Esophagus muscularis mucosa (tissue), 4 donors: ENCODE results near the gene RIMS3. TPM values are rescaled to one million over a fixed set of nuclear protein-coding genes. Genes with fewer than 3 reads are reported as not detected.

Experiments used
- DNase-seq: peaks from one replicate; pipeline ENCODE4 v3.0.0-alpha.2; 2017; ENCODE audit errors: extremely low spot score
- H3K27ac ChIP-seq, 4 donors: fragments of 200-600 bp; sonication (generic); replicated peaks in 1 of 4; 1 replicate in 3 of 4; 2 replicates in 1 of 4; pipeline ENCODE4 v1.5.1; 2016 to 2019; ENCODE audit warnings: mild to moderate bottlenecking in 1 of 4
- H3K27me3 ChIP-seq, 4 donors: fragments of 200-600 bp; sonication (generic); one replicate each; pipeline versions ENCODE4 v1.5.1 to v1.6.0; 2016 to 2019
- H3K36me3 ChIP-seq, 4 donors: fragments of 200-600 bp; sonication (generic); one replicate each; pipeline ENCODE4 v1.5.1; 2016 to 2019
- H3K4me1 ChIP-seq, 4 donors: fragments of 200-600 bp; sonication (generic); one replicate each; pipeline ENCODE4 v1.5.1; 2016 to 2019
- H3K4me3 ChIP-seq, 4 donors: fragments of 200-600 bp; sonication (generic); 1 replicate in 2 of 4; 2 replicates in 2 of 4; pipeline ENCODE4 v1.5.1; 2016 to 2019; ENCODE audit warnings: mild to moderate bottlenecking in 4 of 4, moderate library complexity in 1 of 4
- H3K9me3 ChIP-seq, 4 donors: fragments of 200-600 bp; sonication (generic); 1 replicate in 3 of 4; 2 replicates in 1 of 4; pipeline ENCODE4 v1.5.1; 2016 to 2019
- EP300 ChIP-seq: sonication (generic); formaldehyde crosslinking; IDR thresholded peaks from one replicate; pipeline ENCODE4 v1.6.1; 2017; ENCODE audit warnings: antibody characterized with exemption
- POLR2A ChIP-seq: fragments of 450-650 bp; IDR thresholded peaks from one replicate; pipeline ENCODE4 v1.6.1; 2017; ENCODE audit warnings: antibody characterized with exemption, moderate library complexity, mild to moderate bottlenecking, low read depth
- POLR2AphosphoS5 ChIP-seq, 2 donors: sonication (generic); formaldehyde crosslinking; IDR thresholded peaks; one replicate each; pipeline ENCODE4 v1.6.1; 2017; ENCODE audit warnings: antibody characterized with exemption in 2 of 2
- WGBS: methylation state at CpG from one replicate; pipeline ENCODE4 v1.1.5; 2018; 5-methylcytosine and 5-hydroxymethylcytosine counted together
- intact Hi-C: fragments of 100-400 bp; cut with DNase I; formaldehyde crosslinking; loops from one replicate; pipeline ENCODE4 v1.15.1; 2023
- total RNA-seq, 4 donors: library from RNA; depleted of rRNA; stranded (reverse); fragments of >200 nt; gene quantifications; one replicate each; pipeline versions ENCODE4 v1.1.0 to v1.2.1, GENCODE V29; 2016
- TF ChIP-seq, protein P1 (sequence below), 3 experiments: fragments of 200-600 bp in 2 of 3; fragments of 450-650 bp in 1 of 3; sonication (generic) in 2 of 3; IDR thresholded peaks; one replicate each; pipeline ENCODE4 v1.5.1; 2017 to 2019; ENCODE audit warnings: antibody characterized with exemption in 3 of 3, mild to moderate bottlenecking in 2 of 3, moderate library complexity in 1 of 3

The RIMS3 gene
- total RNA-seq, 4 donors from 2014 or later: 5.4 to 15.7 (median 9.2) TPM

DNA sequence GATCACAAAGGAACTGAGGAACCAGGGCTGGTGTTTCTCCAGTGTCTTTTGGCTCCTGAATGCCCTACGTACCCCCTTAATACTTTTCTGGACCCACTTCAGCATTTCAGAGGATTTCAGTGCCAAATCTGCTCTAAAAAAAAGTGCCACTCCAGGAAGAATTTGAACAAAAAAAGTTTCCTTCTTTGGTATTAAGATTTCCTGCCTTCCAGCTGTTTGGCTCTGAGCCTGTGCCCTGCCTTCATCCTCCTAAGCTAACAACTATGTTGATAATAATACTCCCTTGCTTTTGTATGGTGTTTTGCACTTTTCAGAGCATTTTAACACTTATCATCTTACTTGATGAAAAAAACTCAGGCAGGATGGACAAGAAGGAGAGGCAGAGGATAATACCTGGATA, 11.0 kb upstream of the RIMS3 start:
- 38% methylated on average over 1 of the region's 1 CpG for WGBS
- no peak overlapping the region for H3K27ac ChIP-seq
- H3K4me1 ChIP-seq: peaks cover 0 to 7% (median 3%) of the 10 kb centered on the region in 4 donors
- no peaks in the 10 kb centered on the region for H3K27me3 ChIP-seq
- DNase-seq: no peak
- H3K36me3 ChIP-seq: no peaks in the 10 kb centered on the region
- TF ChIP-seq POLR2A: no peak
- TF ChIP-seq EP300: no peak
- no peak for TF ChIP-seq POLR2AphosphoS5 (IDR thresholded peaks at IDR 0.05)
- TF ChIP-seq, protein P1, sequence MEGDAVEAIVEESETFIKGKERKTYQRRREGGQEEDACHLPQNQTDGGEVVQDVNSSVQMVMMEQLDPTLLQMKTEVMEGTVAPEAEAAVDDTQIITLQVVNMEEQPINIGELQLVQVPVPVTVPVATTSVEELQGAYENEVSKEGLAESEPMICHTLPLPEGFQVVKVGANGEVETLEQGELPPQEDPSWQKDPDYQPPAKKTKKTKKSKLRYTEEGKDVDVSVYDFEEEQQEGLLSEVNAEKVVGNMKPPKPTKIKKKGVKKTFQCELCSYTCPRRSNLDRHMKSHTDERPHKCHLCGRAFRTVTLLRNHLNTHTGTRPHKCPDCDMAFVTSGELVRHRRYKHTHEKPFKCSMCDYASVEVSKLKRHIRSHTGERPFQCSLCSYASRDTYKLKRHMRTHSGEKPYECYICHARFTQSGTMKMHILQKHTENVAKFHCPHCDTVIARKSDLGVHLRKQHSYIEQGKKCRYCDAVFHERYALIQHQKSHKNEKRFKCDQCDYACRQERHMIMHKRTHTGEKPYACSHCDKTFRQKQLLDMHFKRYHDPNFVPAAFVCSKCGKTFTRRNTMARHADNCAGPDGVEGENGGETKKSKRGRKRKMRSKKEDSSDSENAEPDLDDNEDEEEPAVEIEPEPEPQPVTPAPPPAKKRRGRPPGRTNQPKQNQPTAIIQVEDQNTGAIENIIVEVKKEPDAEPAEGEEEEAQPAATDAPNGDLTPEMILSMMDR (IDR thresholded peaks at IDR 0.05): no peak
- no peaks in the 10 kb centered on the region for H3K9me3 ChIP-seq
- H3K4me3 ChIP-seq: no peak overlapping the region
- intact Hi-C loops: no loop called here

DNA sequence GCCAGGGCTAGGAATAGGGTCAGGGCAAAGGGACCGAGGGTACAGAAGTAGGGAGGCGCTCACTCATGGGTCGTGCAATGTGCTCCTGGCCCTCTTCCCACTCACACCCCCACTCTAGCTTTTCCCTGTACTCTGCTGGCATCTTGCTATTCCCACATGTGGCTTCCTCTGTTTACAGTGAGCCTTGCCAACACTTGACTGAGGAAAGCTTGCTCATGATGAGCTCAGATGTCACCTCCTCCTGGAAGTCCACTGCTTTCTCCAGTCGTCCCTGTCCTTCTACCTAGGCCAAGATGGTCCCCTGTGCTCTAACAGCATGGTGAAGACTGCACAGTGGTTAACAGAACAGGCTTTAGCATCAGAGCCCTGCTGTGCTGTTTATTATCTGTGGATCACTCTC, 8.0 kb upstream of the RIMS3 start:
- no peak for TF ChIP-seq EP300
- no peak for TF ChIP-seq POLR2A
- TF ChIP-seq, protein P1 (IDR thresholded peaks at IDR 0.05): no peak
- no peak for TF ChIP-seq POLR2AphosphoS5 (IDR thresholded peaks at IDR 0.05)
- 82% methylated on average over 4 of the region's 4 CpGs for WGBS
- Histone ChIP-seq H3K4me1 (peaks cover 2 to 15% (median 11%) of the 10 kb centered on the region in 4 donors), H3K27me3 (no peaks in the 10 kb centered on the region), H3K4me3 (no peak overlapping the region), H3K27ac (no peak overlapping the region), H3K36me3 (no peaks in the 10 kb centered on the region), H3K9me3 (no peaks in the 10 kb centered on the region)
- intact Hi-C loops: no loop called here
- DNase-seq: no peak

DNA sequence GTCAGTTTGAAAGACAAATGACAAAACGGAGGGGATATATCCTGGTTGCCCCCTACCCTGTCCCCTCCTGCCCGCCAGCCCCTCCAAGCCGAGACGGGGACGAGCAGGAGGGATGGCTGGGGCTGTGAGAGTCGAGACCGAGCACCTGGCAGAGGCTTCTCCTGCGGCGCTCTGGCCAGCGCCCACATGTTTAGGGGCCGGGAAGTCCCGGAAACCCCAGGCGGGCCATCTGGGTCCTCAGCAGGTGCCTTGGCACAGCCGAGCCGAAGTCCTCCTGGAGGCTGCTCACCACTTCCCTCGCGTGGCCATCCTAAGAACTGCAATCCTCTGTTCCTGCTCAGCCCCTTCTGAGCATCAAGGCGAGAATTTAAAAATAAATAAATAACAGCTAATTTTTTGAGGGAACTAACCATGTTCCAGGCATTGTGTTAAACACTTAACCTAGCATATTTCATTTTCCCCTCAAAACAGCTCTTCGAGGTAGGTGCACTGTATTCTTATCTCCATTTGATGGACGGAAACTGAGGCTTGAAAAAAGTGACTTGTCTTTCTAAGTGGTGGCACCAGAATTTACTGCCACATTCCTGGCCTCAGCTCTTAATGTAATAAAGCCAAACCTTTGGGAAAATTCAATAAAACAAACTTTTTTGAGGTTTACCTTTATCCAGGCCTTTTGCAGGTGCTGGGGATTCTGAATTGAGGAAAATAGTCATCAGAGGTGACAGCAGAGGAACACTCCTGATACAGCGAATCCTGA, 3.5 kb upstream of the RIMS3 start:
- peaks cover 11 to 37% (median 33%) of the 10 kb centered on the region in 4 donors for H3K4me1 ChIP-seq
- no peaks in the 10 kb centered on the region for H3K36me3 ChIP-seq
- H3K27ac ChIP-seq: no peak overlapping the region
- WGBS: 15% methylated on average over 17 of the region's 21 CpGs
- TF ChIP-seq, protein P1 (IDR thresholded peaks at IDR 0.05): peak; percentile 91 to 99 (median 94)
- TF ChIP-seq POLR2AphosphoS5 (IDR thresholded peaks at IDR 0.05): peak in 1 of 2 donors; percentile 41
- no peak for TF ChIP-seq POLR2A
- no peaks in the 10 kb centered on the region for H3K27me3 ChIP-seq
- H3K4me3 ChIP-seq: peak overlapping the region; percentile 17 to 48 (median 31)
- no peaks in the 10 kb centered on the region for H3K9me3 ChIP-seq
- intact Hi-C loops: loop anchor here (5.0 kb wide), 2 partner anchors 52 to 178 kb away; no protein-coding TSS in a partner anchor
- no peak for DNase-seq

DNA sequence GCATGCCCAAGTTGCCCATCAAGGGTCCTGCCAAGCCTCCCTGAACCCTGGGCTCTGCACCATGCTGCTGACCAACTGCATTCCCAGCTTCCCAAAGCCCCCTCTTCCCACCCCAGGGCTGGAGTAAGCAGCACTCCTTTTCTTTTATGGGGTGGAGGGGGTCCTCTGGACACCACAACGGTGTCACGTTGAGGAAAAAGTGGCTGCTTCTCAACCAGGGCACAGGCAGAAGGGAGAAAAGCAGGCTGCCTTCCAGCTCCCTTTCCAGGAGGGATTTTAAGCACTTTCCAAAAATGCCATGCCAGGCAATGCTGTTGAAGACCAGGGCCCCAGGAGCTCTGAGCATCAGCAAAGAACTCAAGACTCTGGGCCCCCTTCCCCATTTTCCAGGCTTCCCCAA, 691 bp downstream of the RIMS3 start:
- Histone ChIP-seq H3K36me3 (no peaks in the 10 kb centered on the region), H3K4me1 (peaks cover 11 to 52% (median 40%) of the 10 kb centered on the region in 4 donors), H3K27me3 (no peaks in the 10 kb centered on the region), H3K9me3 (no peaks in the 10 kb centered on the region), H3K27ac (peak overlapping the region in 3 of 4 donors; percentile 71 to 75 (median 75)), H3K4me3 (peak overlapping the region; percentile 67 to 83 (median 74))
- WGBS: 42% methylated on average over 2 of the region's 2 CpGs
- intact Hi-C loops: loop anchor here (5.0 kb wide), 2 partner anchors 47 to 183 kb away; no protein-coding TSS in a partner anchor
- no peak for DNase-seq
- no peak for TF ChIP-seq POLR2A

DNA sequence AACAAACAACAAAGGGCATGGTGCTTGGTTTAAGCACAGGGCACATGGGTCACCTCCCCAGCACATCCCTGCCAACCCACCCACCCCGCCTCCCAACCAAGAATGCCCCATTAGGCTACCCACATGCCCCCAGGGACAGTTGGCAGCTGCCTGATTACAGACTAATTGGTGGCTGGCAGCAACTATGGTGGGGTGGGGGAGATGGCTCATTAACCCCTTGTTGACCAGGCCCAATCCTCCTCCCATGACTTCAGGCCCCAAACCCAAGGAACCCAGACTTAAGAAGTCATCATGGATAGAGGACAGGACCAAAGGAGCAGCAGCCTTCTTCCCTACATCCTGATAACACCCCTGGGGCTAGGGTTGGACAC, 1.3 kb downstream of the RIMS3 start:
- DNase-seq: no peak
- Histone ChIP-seq H3K36me3 (no peaks in the 10 kb centered on the region), H3K9me3 (no peaks in the 10 kb centered on the region), H3K4me1 (peaks cover 11 to 52% (median 39%) of the 10 kb centered on the region in 4 donors), H3K27me3 (no peaks in the 10 kb centered on the region), H3K4me3 (no peak overlapping the region), H3K27ac (peak overlapping the region in 1 of 4 donors; percentile 7)
- WGBS: 80% methylated on average over 1 of the region's 1 CpG
- intact Hi-C loops: no loop called here
- TF ChIP-seq POLR2A (no peak), POLR2AphosphoS5 (IDR thresholded peaks at IDR 0.05) (no peak), EP300 (no peak)
- TF ChIP-seq, protein P1 (IDR thresholded peaks at IDR 0.05): no peak
